KMS-11 (cell line): ENCODE data around the gene SLC15A5.

Experiments
- H2AFZ ChIP-seq: fragments of 200-600 bp; sonication (generic); 2 replicates; pipeline ENCODE4 v1.6.1; 2016; ENCODE audit warnings: antibody characterized with exemption, mixed run types, low read depth
- H3K27ac ChIP-seq: fragments of 200-600 bp; sonication (generic); 2 replicates; pipeline ENCODE4 v1.6.1; 2016; ENCODE audit warnings: mild to moderate bottlenecking, mixed run types
- H3K27me3 ChIP-seq: fragments of 200-600 bp; sonication (generic); 2 replicates; pipeline ENCODE4 v1.6.1; 2017; ENCODE audit warnings: mild to moderate bottlenecking, low read depth, mixed run types, moderate library complexity; ENCODE audit not compliant: insufficient read depth
- H3K36me3 ChIP-seq: fragments of 200-600 bp; sonication (generic); 2 replicates; pipeline ENCODE4 v1.6.1; 2017; ENCODE audit warnings: mild to moderate bottlenecking, mixed run types; ENCODE audit not compliant: insufficient read depth
- H3K4me1 ChIP-seq: fragments of 200-600 bp; sonication (generic); 2 replicates; pipeline ENCODE4 v1.6.1; 2016; ENCODE audit warnings: mild to moderate bottlenecking, low read depth, mixed run types; ENCODE audit not compliant: poor library complexity, severe bottlenecking
- H3K4me2 ChIP-seq: fragments of 200-600 bp; sonication (generic); 2 replicates; pipeline ENCODE4 v1.7.0; 2016; ENCODE audit warnings: mild to moderate bottlenecking, mixed run types
- H3K4me3 ChIP-seq: fragments of 200-600 bp; sonication (generic); IDR thresholded peaks from 2 replicates; pipeline ENCODE4 v1.6.1; 2017; ENCODE audit warnings: low read depth, low read length, mixed read lengths; ENCODE audit not compliant: insufficient read depth
- H3K79me2 ChIP-seq: fragments of 200-600 bp; sonication (generic); 2 replicates; pipeline ENCODE4 v1.6.1; 2016; ENCODE audit warnings: low read depth, mixed run types; ENCODE audit not compliant: insufficient read depth
- H3K9ac ChIP-seq: fragments of 200-600 bp; sonication (generic); 2 replicates; pipeline ENCODE4 v1.6.1; 2016; ENCODE audit warnings: mild to moderate bottlenecking, mixed run types
- H4K20me1 ChIP-seq: fragments of 200-600 bp; sonication (generic); 2 replicates; pipeline ENCODE4 v1.6.1; 2016; ENCODE audit warnings: mild to moderate bottlenecking, mixed run types; ENCODE audit not compliant: insufficient read depth
- TF ChIP-seq, protein P1 (sequence below): fragments of 200-600 bp; sonication (generic); conservative IDR thresholded peaks from 2 replicates; pipeline ENCODE4 v1.6.1; 2017; ENCODE audit warnings: low read depth, mild to moderate bottlenecking, antibody characterized with exemption, low read length, moderate library complexity, mixed read lengths

The SLC15A5 gene

DNA sequence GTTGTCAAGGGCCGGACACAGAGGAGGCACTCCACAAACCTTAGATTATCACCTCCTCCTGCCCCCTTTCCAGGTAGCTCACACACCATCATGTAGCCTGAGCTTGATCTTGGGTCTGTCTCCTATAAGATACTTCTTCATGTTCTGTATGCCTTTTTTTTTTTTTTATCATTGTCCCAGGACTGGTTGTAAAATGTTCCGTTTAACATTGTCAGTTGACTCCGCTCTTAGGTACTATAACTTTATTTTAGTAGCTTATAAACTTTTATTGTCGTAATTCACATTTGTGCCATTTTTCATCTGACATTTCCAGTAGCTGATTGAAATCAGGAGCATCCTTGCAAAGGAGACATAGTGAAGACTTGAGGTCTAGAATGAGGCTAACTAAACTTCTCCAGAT is 79.9 kb downstream of the SLC15A5 start:
- Histone ChIP-seq H4K20me1 (no peaks in the 10 kb centered on the region), H3K27ac (no peak overlapping the region)
- TF ChIP-seq, protein P1, sequence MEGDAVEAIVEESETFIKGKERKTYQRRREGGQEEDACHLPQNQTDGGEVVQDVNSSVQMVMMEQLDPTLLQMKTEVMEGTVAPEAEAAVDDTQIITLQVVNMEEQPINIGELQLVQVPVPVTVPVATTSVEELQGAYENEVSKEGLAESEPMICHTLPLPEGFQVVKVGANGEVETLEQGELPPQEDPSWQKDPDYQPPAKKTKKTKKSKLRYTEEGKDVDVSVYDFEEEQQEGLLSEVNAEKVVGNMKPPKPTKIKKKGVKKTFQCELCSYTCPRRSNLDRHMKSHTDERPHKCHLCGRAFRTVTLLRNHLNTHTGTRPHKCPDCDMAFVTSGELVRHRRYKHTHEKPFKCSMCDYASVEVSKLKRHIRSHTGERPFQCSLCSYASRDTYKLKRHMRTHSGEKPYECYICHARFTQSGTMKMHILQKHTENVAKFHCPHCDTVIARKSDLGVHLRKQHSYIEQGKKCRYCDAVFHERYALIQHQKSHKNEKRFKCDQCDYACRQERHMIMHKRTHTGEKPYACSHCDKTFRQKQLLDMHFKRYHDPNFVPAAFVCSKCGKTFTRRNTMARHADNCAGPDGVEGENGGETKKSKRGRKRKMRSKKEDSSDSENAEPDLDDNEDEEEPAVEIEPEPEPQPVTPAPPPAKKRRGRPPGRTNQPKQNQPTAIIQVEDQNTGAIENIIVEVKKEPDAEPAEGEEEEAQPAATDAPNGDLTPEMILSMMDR, result no peak

DNA sequence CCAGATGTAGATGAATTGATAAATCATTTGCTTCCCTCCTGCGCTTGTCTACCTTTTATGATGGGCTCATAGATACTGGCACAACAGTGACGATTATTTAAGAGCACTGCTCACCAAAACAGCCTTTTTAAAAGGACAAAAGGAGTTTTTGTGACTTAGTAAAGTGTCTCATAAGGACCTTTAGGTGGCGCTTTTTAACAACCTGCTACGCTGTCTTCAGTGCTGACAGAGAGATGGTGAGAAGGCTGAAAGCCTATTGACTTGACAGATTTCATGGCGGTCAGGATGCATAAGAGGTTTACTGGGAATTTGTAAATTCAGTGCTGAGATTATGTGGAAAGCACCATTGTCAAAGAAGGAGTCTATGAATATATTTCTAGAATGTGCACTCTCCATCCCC is 87.6 kb downstream of the SLC15A5 start:
- no peaks in the 10 kb centered on the region for H3K36me3 ChIP-seq
- H3K4me3 ChIP-seq, result no peak overlapping the region
- no peak overlapping the region for H3K27ac ChIP-seq
- H3K79me2 ChIP-seq, result no peaks in the 10 kb centered on the region
- H3K4me2 ChIP-seq, result no peak overlapping the region
- TF ChIP-seq, protein P1, result no peak
- H4K20me1 ChIP-seq, result no peaks in the 10 kb centered on the region
- no peaks in the 10 kb centered on the region for H3K27me3 ChIP-seq
- no peak overlapping the region for H3K9ac ChIP-seq
- no peak overlapping the region for H2AFZ ChIP-seq
- H3K4me1 ChIP-seq, result no peaks in the 10 kb centered on the region

More for the DNA sequence above, 79.9 kb downstream of the SLC15A5 start:
- H2AFZ ChIP-seq, result no peak overlapping the region
- H3K4me3 ChIP-seq, result no peak overlapping the region
- no peaks in the 10 kb centered on the region for H3K36me3 ChIP-seq
- H3K79me2 ChIP-seq, result no peaks in the 10 kb centered on the region
- no peaks in the 10 kb centered on the region for H3K27me3 ChIP-seq
- no peak overlapping the region for H3K4me2 ChIP-seq
- no peak overlapping the region for H3K9ac ChIP-seq
- peaks cover 20% of the 10 kb centered on the region for H3K4me1 ChIP-seq

DNA sequence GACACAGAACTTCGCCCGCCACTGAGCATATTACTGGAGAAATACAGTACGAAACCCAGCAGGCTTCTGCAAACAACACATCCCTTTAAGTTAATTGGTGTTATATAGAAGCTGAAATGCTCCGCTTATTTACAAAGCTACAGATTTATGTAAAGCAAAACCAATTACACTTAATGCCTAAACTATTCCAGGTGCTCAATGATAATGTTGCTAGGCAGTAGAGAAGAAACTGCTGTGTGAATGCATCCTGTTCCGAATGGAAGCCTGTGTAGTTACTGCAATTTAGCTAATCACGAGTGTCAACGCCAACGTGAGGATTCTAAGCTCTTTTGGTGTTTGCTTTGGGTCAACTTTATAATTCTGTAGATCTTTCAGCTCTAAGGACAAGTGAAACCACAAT is 89.8 kb downstream of the SLC15A5 start:
- H2AFZ ChIP-seq, result no peak overlapping the region
- no peak overlapping the region for H3K4me2 ChIP-seq
- TF ChIP-seq, protein P1, result no peak
- no peaks in the 10 kb centered on the region for H4K20me1 ChIP-seq
- no peak overlapping the region for H3K27ac ChIP-seq
- no peak overlapping the region for H3K4me3 ChIP-seq
- no peaks in the 10 kb centered on the region for H3K79me2 ChIP-seq
- H3K4me1 ChIP-seq, result no peaks in the 10 kb centered on the region
- no peaks in the 10 kb centered on the region for H3K27me3 ChIP-seq
- H3K36me3 ChIP-seq, result no peaks in the 10 kb centered on the region
- H3K9ac ChIP-seq, result no peak overlapping the region

DNA sequence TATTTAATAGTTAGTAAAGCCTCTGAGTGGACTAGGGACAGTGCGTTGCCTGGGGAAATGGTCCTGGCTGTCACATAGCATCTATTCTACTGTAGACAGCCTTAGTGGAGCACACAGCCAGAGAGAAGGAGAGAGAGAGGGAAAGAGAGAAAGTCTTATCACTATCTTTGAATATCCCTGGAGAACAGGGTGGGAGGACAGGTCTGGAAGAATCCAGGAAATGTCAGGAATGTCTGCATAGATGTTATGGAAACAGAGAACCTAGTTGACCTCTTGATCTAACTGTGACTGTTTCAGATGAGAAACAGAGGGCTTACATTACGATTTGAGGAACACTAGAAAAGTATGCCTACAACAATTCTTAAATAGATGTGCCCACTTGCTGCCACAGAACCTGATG is 92.8 kb downstream of the SLC15A5 start:
- TF ChIP-seq, protein P1, result no peak
- no peaks in the 10 kb centered on the region for H3K36me3 ChIP-seq
- H3K27ac ChIP-seq, result no peak overlapping the region
- H3K4me3 ChIP-seq, result no peak overlapping the region
- H3K27me3 ChIP-seq, result no peaks in the 10 kb centered on the region
- no peaks in the 10 kb centered on the region for H3K4me1 ChIP-seq
- no peak overlapping the region for H3K9ac ChIP-seq
- H3K4me2 ChIP-seq, result no peak overlapping the region
- no peak overlapping the region for H2AFZ ChIP-seq
- no peaks in the 10 kb centered on the region for H3K79me2 ChIP-seq
- H4K20me1 ChIP-seq, result no peaks in the 10 kb centered on the region
